Measurements from ENCODE around the gene ENC1.

- TF ChIP-seq CTCF (conservative IDR thresholded peaks at IDR 0.05; ENCODE audit: low read depth, low read length) = no peak
- no peak for TF ChIP-seq EZH2 (IDR thresholded peaks at IDR 0.05; ENCODE audit: low read length, unreplicated experiment)
- TF ChIP-seq EZH2phosphoT487 (IDR thresholded peaks at IDR 0.05; ENCODE audit: borderline replicate concordance, low read length) = no peak
Measured at GRCh38 chr5:74636149-74636548, 4.4 kb downstream of the ENC1 start.
